Right atrium auricular region (tissue), 2 donors: ENCODE results near the gene GABRA6. TPM values are rescaled to one million over a fixed set of nuclear protein-coding genes. Genes with fewer than 3 reads are reported as not detected.

Experiments
- DNase-seq: peaks from one replicate; pipeline ENCODE4 v3.0.0-alpha.2; 2019; ENCODE audit warnings: low spot score
- H3K27ac ChIP-seq, 2 donors: fragments of 200-600 bp; sonication (generic); 1 replicate in 1 of 2; 2 replicates in 1 of 2; pipeline ENCODE4 v1.5.1; 2016 to 2019
- H3K27me3 ChIP-seq, 2 donors: fragments of 200-600 bp; sonication (generic); one replicate each; pipeline versions ENCODE4 v1.5.1 to v1.6.0; 2017 to 2019
- H3K36me3 ChIP-seq: fragments of 200-600 bp; sonication (generic); one replicate; pipeline ENCODE4 v1.5.1; 2016
- H3K4me1 ChIP-seq, 2 donors: fragments of 200-600 bp; sonication (generic); one replicate each; pipeline versions ENCODE4 v1.5.1 to v1.6.0; 2017 to 2019
- H3K4me3 ChIP-seq, 2 donors: fragments of 200-600 bp; sonication (generic); 1 replicate in 1 of 2; 2 replicates in 1 of 2; pipeline ENCODE4 v1.5.1; 2017 to 2019; ENCODE audit warnings: mild to moderate bottlenecking in 1 of 2, moderate library complexity in 1 of 2
- H3K9me3 ChIP-seq, 2 donors: fragments of 200-600 bp; sonication (generic); one replicate each; pipeline ENCODE4 v1.5.1; 2019
- total RNA-seq, 2 donors: library from RNA; depleted of rRNA; stranded (reverse); fragments of >200 nt; gene quantifications; one replicate each; pipeline ENCODE4 v1.1.0, GENCODE V29; 2016
- TF ChIP-seq, protein P1 (sequence below), 2 donors: fragments of 200-600 bp; sonication (generic); IDR thresholded peaks; one replicate each; pipeline ENCODE4 v1.5.1; 2019; ENCODE audit warnings: antibody characterized with exemption in 2 of 2

Gene GABRA6
- total RNA-seq, 2 donors from 2014 or later, result not detected

DNA sequence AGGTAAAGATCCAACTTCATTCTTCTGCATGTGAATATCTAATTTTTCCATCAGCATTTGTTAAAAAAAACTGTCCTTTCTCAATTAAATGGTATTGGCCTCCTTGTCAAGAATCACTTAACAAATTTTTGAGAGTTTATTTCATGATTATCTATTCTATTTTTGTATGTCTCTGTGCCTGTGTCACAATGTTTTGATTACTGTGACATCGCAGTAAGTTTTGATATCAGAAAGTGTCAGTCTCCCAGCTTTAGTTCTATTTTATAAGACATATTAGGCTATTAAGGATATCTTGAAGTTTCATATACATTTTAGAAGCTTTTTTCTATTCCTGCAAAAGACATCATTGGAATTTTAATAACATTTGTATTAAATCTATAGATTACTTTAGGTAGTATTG, 33.6 kb downstream of the GABRA6 start:
- Histone ChIP-seq H3K27me3 (no peaks in the 10 kb centered on the region), H3K36me3 (no peaks in the 10 kb centered on the region), H3K27ac (no peak overlapping the region), H3K4me1 (no peaks in the 10 kb centered on the region), H3K4me3 (no peak overlapping the region), H3K9me3 (no peaks in the 10 kb centered on the region)
- TF ChIP-seq, protein P1, sequence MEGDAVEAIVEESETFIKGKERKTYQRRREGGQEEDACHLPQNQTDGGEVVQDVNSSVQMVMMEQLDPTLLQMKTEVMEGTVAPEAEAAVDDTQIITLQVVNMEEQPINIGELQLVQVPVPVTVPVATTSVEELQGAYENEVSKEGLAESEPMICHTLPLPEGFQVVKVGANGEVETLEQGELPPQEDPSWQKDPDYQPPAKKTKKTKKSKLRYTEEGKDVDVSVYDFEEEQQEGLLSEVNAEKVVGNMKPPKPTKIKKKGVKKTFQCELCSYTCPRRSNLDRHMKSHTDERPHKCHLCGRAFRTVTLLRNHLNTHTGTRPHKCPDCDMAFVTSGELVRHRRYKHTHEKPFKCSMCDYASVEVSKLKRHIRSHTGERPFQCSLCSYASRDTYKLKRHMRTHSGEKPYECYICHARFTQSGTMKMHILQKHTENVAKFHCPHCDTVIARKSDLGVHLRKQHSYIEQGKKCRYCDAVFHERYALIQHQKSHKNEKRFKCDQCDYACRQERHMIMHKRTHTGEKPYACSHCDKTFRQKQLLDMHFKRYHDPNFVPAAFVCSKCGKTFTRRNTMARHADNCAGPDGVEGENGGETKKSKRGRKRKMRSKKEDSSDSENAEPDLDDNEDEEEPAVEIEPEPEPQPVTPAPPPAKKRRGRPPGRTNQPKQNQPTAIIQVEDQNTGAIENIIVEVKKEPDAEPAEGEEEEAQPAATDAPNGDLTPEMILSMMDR (IDR thresholded peaks at IDR 0.05), result no peak
- no peak for DNase-seq

DNA sequence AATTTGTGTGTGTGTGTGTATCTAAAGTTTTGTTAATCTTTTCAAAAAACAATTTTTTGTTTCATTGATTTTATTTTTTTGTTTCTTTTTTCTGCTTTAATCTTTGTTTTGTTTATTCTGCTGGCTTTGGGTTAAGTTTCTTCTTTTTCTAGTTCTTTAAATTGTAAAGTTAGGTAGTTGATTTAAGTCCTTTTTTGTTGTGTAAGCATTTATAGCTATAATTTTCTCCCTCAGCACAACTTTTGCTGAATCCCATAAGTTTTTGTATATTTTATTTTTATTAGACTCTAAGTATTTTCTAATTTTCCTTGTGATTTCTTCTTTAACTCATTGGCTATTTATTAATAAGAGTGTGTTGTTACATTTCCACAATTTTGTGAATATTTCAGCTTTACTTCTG, 34.9 kb downstream of the GABRA6 start:
- DNase-seq, result no peak

DNA sequence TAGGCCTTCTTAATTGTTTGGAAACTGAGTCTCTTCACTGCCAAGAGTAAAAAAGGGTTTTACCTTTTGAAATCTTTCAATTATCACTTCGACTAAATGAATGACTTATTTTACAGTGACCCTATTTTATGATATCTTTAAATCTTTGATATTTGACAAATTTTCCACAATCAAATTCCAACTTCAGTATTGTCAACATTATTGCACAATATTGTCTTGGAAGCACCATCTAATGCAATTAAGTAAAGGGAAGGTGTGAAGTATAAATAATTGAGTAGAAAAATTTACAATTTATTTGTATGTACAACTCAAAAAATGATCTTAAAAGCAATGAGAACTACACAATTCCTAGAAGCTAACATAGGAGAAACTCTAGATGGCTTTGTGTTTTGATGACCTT, 49.2 kb downstream of the GABRA6 start:
- Histone ChIP-seq H3K9me3 (no peaks in the 10 kb centered on the region), H3K27ac (no peak overlapping the region), H3K36me3 (no peaks in the 10 kb centered on the region), H3K27me3 (no peaks in the 10 kb centered on the region), H3K4me3 (no peak overlapping the region), H3K4me1 (no peaks in the 10 kb centered on the region)
- TF ChIP-seq, protein P1 (IDR thresholded peaks at IDR 0.05), result no peak
- DNase-seq, result no peak

More for the DNA sequence above, 34.9 kb downstream of the GABRA6 start:
- H3K4me1 ChIP-seq, result no peaks in the 10 kb centered on the region
- TF ChIP-seq, protein P1 (IDR thresholded peaks at IDR 0.05), result no peak
- no peak overlapping the region for H3K4me3 ChIP-seq
- H3K9me3 ChIP-seq, result no peaks in the 10 kb centered on the region
- no peaks in the 10 kb centered on the region for H3K36me3 ChIP-seq
- no peaks in the 10 kb centered on the region for H3K27me3 ChIP-seq
- H3K27ac ChIP-seq, result no peak overlapping the region

DNA sequence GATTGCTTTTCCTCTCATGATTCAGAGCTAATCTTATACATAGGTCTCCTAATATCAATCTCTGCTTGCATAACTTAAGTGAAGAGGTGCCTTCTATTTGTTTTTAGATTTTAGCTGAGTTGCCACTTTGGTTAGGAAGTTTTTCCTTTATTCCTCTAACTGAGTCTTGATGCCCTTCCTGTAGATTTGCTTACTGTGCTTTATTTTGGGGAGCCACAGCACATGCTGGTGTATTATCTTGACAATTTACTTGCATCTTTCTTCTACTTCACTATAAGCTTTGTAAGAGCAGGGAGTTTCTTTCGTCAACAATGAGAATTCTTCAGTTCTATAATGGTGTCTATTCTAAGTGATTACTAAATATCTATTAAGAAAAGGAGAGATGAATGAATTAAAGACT, 54.9 kb downstream of the GABRA6 start:
- Histone ChIP-seq H3K4me3 (no peak overlapping the region), H3K4me1 (no peaks in the 10 kb centered on the region), H3K27me3 (no peaks in the 10 kb centered on the region), H3K27ac (no peak overlapping the region), H3K9me3 (no peaks in the 10 kb centered on the region), H3K36me3 (no peaks in the 10 kb centered on the region)
- TF ChIP-seq, protein P1 (IDR thresholded peaks at IDR 0.05), result no peak
- no peak for DNase-seq

DNA sequence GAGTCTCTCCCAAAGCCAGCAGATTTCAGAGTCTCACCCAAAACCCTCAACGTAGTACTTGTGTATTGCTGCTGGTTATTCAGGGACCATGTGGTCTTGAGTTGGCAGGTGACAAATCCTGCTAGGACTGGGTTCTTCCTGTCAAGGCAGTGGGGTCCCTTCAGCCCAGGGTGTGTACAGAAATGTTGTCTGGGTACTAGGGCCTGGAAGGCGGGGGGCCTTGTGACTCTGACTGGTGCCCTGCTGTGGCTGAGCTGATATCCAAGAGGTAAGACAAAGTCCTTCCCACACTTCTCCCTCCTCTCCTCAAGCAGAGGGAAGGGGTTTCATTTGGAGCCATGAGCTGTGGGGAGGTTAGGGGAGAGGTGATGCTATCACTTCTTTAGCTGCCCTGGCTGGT, 58.8 kb downstream of the GABRA6 start:
- DNase-seq, result no peak

DNA sequence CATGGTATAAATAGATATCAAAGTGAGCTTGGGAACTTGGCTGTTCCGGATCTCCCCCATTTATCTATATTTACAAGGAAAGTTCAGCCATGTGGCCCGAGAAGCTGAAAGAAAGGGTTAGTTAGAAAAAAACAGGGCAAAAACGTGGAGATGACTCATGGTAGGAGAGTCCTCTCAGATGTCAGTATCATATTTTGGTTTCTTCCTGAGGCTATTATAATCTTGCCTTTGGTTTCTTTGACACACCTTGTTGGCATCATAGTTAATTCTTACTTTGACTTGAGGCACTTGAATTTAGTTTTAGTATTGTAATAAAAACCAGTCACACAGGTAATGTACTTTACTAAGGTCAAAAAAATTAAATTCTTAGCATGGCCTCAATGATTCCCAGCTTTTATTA, 59.9 kb downstream of the GABRA6 start:
- Histone ChIP-seq H3K4me3 (no peak overlapping the region), H3K27me3 (no peaks in the 10 kb centered on the region), H3K36me3 (no peaks in the 10 kb centered on the region), H3K9me3 (peaks cover 0 to 4% of the 10 kb centered on the region in 2 donors), H3K27ac (no peak overlapping the region), H3K4me1 (no peaks in the 10 kb centered on the region)
- TF ChIP-seq, protein P1 (IDR thresholded peaks at IDR 0.05), result no peak
- DNase-seq, result no peak

More for the DNA sequence above, 58.8 kb downstream of the GABRA6 start:
- H3K27ac ChIP-seq, result no peak overlapping the region
- no peaks in the 10 kb centered on the region for H3K36me3 ChIP-seq
- no peaks in the 10 kb centered on the region for H3K27me3 ChIP-seq
- TF ChIP-seq, protein P1 (IDR thresholded peaks at IDR 0.05), result no peak
- no peak overlapping the region for H3K4me3 ChIP-seq
- H3K4me1 ChIP-seq, result no peaks in the 10 kb centered on the region
- H3K9me3 ChIP-seq, result peaks cover 0 to 4% of the 10 kb centered on the region in 2 donors
